ENCODE measurements around the gene ARID1A.

- TF ChIP-seq CTCF (IDR thresholded peaks at IDR 0.05; ENCODE audit: low read length) (no peak), EZH2 (IDR thresholded peaks at IDR 0.05; ENCODE audit: borderline replicate concordance, low read length) (no peak)
These were observed 9.0 kb upstream of the ARID1A start for GRCh38 chr1:26686795-26687194.

All from OCI-LY1 (cell line).